PC-9 (cell line): ENCODE measurements around the gene GPR89A.

Experiments used
- CTCF ChIP-seq: fragments of 200-600 bp; sonication (generic); conservative IDR thresholded peaks from 2 replicates; pipeline ENCODE4 v1.6.1; 2017; ENCODE audit warnings: mixed run types, antibody characterized with exemption, mild to moderate bottlenecking, moderate library complexity
- EZH2 ChIP-seq: fragments of 200-600 bp; sonication (generic); IDR thresholded peaks from 2 replicates; pipeline ENCODE4 v1.8.0; 2017; ENCODE audit warnings: antibody characterized with exemption, low read depth

GRCh38 chr1:145711213-145711651 lies 103.4 kb downstream of the GPR89A start:
- TF ChIP-seq CTCF (no peak), EZH2 (no peak)
